Activated T-helper 1 cell treated with anti-CD3 and anti-CD28 coated beads, Interleukin-2, amount 50 U/mL, for 16 hours (primary cell): Measurements from ENCODE around the gene TTPAL.

ENCODE experiments used
- DNase-seq, 2 donors: peaks; one replicate each; pipeline ENCODE4 v3.0.0-alpha.2; 2020; ENCODE audit warnings: low read depth in 1 of 2, low spot score in 1 of 2

TTPAL gene

GRCh38 chr20:44495802-44496481 is 20.3 kb downstream of the TTPAL start:
- no peak for DNase-seq

GRCh38 chr20:44496976-44497375 is 21.3 kb downstream of the TTPAL start:
- no peak for DNase-seq

DNA sequence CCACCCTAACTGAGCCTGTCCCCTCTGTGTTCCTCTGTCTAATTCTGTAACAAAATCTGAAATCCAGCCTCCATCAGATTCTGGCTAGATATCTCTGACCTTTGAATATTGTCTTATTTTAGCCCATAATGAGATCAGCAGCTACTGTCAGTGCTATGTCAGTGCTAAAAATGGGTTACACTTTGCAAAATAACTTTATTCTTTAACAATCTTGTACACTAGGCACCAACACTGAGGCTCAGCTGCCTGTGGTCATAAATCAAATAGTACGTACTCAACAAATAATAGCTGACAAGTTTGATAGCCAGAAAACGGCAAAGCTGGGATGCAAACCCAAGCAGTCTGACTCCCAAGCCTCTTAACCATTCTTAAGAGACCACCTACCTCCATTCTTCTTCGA is 22.1 kb downstream of the TTPAL start:
- no peak for DNase-seq

DNA sequence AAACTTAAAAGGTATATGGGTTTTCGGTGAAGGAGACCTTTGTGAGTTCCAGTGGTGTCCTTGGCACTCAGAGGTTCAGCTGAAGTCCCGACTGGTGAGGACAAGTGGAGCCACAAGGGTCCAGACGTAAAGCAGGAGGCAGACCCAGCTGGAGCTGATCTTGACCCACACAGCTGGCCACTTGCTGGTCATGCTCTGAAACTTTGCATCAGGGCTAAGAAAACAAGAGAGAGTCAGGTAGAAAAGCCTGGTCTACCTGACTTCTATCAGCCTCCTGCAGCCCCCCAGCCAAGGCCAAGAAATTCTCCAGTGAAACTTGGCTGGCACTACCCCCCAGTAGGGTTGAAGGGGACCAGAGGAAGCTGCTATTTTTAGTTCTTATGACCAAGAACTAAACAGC is 24.5 kb downstream of the TTPAL start:
- DNase-seq = no peak

DNA sequence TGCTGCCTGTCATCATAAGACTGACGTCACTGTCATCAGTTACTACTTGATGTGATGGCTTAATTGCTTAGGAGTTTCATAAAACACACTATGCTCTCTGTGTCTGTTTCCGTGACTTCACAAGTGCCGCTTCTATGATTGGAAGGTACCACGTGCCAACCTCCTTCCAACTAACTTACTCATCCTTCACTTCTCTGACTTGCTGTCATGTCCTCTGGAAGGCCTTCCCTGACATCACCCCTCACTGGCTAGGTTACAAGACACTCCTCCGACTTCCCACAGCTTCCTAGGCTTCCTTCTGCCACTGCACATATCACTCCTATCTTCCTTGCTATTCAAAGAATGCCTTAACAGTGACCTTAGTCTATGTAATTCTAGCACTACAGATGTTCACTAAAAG is 25.8 kb downstream of the TTPAL start:
- DNase-seq = no peak

DNA sequence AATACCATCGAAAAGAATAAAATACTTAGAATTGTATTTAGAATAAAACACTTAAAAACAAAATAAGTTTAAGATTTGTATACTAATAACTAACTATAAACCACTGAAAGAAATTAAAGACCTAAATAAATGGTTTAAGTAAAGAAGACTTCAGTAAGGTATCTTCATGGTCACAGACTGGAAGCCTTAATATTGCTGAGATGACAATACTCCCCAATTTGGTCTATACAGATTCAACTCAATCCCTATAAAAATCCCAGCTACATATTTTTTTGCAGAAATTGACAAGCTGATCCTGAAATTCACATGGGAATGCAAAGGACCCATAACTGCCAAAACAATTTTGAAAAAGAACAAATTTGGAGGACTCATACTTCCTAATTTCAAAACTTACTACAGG is 27.3 kb downstream of the TTPAL start:
- DNase-seq = no peak

GRCh38 chr20:44504402-44505307 is 29.0 kb downstream of the TTPAL start:
- no peak for DNase-seq

DNA sequence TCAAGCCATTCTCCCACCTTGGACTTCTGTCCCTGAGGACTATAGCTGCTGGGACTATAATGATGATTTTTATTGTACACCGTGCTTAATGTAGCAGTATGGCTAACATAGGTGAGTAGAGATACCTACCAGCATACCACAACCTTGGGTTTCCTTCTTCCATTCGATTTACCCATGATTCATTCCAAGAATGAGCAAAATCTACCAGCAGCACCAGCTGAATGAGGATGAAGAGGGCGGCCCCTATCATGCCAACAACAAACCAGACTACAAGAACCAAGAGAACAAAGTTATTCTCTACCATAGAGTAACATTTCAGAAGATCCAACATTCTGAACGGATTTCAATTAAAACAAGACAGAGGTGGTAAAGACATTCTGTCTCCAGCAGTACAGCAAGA is 34.1 kb downstream of the TTPAL start:
- DNase-seq = no peak

- no peak for DNase-seq
Measured at GRCh38 chr20:44513871-44514270, 38.2 kb downstream of the TTPAL start.

DNA sequence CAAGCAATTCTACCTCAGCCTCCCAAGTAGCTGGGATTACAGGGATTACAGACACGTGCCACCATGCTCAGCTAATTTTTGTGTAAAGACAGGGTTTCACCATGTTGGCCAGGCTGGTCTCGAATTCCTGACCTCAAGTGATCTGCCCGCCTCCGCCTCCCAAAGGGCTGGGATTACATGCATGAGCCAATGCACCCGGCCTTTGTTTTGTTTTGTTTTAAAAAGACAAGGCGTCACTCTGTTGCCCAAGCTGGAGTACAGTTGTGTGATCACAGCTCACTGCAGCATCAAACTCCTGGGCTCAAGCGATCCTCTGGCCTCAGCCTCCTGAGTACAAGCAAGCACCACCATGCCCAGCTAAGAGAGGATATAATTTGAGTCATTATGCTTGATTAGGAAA is 40.8 kb downstream of the TTPAL start:
- DNase-seq = no peak

DNA sequence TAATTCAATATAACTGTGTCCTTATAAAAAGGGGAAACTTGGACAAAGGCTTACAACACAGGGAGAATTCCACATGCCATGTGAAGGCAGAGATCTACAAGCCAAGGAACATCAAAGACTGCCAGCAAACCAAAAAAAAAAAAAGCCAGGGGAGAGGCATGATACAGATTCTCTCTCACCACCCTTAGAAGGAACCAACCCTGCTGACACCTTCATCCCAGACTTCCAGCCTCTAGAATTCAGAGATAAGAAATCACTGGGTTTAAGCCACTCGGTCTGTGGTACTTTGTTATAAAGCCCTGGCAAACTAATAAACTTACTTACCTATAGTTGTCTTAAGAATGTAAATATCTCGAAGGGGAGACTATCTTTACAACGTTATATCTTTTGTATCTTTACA is 41.8 kb downstream of the TTPAL start:
- no peak for DNase-seq

DNA sequence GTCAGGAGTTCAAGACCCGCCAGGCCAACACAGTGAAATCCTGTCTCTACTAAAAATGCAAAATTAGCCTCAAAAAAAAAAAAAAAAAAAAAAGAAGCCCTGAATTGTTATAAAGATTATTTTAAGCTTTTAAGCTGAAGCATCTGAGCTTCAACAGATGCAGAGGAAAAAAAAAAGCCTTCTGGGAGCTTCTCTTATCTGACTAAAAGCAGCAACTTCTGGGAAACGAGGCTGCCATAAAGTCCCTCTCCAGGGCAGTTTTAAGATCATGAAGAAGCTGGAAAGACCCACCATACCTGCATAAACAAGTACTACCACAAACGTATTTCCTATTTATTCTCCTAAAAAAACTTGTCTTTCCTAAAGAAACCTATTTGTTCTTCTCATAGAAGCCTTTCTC is 42.6 kb downstream of the TTPAL start:
- no peak for DNase-seq

DNA sequence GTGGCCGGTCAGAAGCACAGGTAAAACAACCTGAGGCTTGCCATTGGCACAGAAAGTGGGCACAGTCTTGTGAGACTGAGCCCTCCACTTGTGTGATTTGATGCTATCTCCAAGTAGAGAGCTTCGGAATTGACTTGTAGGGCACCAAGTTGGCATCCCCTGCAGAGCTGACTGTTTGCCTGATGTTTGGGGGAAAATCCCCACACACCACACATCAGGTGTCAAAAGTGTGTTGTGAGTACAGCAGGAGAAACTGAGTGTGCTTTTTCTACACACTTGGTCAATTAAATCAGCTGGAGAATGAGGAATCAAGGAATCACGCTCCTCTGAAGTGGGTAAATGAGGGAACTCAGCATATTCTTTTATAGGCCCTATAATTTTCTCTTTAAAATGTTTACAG is 45.2 kb downstream of the TTPAL start:
- DNase-seq = no peak

GRCh38 chr20:44521484-44522481 is 46.1 kb downstream of the TTPAL start, which contains the start of gene SERINC3:
TSS of gene SERINC3 (minus strand) at chr20:44522070. CDS start at chr20:44521951, 119 bp downstream.
- peak; percentile 92 to 95 for DNase-seq

- no peak for DNase-seq
Measured at GRCh38 chr20:44522841-44523240, 47.2 kb downstream of the TTPAL start.

GRCh38 chr20:44523746-44524145 is 48.1 kb downstream of the TTPAL start:
- DNase-seq = no peak

- DNase-seq = no peak
Measured at GRCh38 chr20:44526129-44526528, 50.5 kb downstream of the TTPAL start.

DNA sequence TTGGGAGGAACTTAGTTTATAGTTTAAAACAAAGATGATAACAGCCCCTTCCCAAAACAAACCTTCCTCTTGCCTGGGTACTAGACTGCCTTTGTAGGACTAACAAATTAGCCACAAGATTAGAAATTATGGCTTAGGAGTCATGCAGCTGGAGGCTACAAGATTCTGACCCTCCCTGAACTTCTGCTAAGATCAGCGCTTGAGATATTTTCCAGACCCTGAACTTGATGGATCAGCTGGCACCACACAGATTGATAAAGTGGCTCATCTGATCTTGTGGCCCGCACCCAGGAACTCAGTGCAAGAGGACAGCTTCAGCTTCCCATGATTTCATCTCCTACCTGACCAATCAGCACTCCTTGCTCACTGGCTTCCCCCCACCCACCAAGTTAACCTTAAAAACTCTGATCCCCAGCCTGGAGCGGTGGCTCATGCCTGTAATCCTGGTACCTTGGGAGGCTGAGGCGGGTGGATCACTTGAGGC is 52.1 kb downstream of the TTPAL start:
- DNase-seq = no peak

DNA sequence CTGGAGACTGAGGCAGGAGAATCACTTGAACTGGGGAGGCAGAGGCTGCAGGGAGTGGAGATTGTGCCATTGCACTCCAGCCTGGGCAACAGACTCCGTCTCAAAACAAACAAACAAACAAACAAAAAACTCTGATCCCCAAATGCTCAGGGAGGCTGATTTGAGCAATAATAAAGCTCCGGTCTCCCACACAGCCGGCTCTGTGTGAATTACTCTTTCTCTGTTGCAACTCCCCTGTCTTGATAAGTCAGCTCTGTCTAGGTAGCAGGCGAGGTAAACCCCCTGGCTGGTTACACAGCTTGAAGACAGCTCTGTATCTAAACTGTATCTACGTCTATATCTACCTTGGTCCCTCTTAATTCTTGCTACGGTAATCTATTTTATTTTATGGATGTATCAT is 52.6 kb downstream of the TTPAL start:
- DNase-seq = no peak

- no peak for DNase-seq
Measured at GRCh38 chr20:44532259-44532980, 56.7 kb downstream of the TTPAL start.

- DNase-seq = no peak
Measured at GRCh38 chr20:44532981-44533331, 57.3 kb downstream of the TTPAL start.
